Keratinocyte (primary cell): ENCODE data around the gene GABRE. TPM values are rescaled to one million over a fixed set of nuclear protein-coding genes. Genes with fewer than 3 reads are reported as not detected.

Source experiments
- DNase-seq: peaks from one replicate; pipeline ENCODE4 v3.0.0-alpha.2; 2011; ENCODE audit warnings: low read depth, missing footprints, low spot score
- FAIRE-seq: peaks from 2 replicates; lab custom pipeline; 2011; peaks lifted over from hg19 to GRCh38; lab: Jason Lieb, UNC
- H2AFZ ChIP-seq: 2 replicates; pipeline ENCODE4 v1.6.0; 2012; ENCODE audit warnings: low read length, control low read depth, inconsistent platforms; ENCODE audit not compliant: control insufficient read depth
- H3K27ac ChIP-seq: 2 replicates; pipeline ENCODE4 v1.5.1; 2011; ENCODE audit warnings: low read length; ENCODE audit not compliant: control insufficient read depth, insufficient read depth
- H3K27me3 ChIP-seq: 3 replicates; pipeline ENCODE4 v1.6.0; 2011; ENCODE audit warnings: low read length; ENCODE audit not compliant: control insufficient read depth, insufficient read depth; ENCODE audit errors: extremely low read depth
- H3K36me3 ChIP-seq, 2 experiments: 2 replicates in 1 of 2; 3 replicates in 1 of 2; pipeline ENCODE4 v1.5.1; 2011; ENCODE audit warnings: low read length in 2 of 2, mild to moderate bottlenecking in 1 of 2; ENCODE audit not compliant: control insufficient read depth in 2 of 2, insufficient read depth in 2 of 2; ENCODE audit errors: extremely low read depth in 1 of 2
- H3K4me1 ChIP-seq: 3 replicates; pipeline ENCODE4 v1.5.1; 2011; ENCODE audit warnings: low read length; ENCODE audit not compliant: control insufficient read depth, insufficient read depth; ENCODE audit errors: extremely low read depth
- H3K4me2 ChIP-seq: 3 replicates; pipeline ENCODE4 v1.6.0; 2011; ENCODE audit warnings: low read depth, low read length; ENCODE audit not compliant: control insufficient read depth, insufficient read depth; ENCODE audit errors: extremely low read depth
- H3K4me3 ChIP-seq, 3 experiments: fragments of 200-600 bp in 1 of 3; sonication (generic) in 1 of 3; 2 replicates in 2 of 3; 3 replicates in 1 of 3; pipeline ENCODE4 v1.5.1; 2011 to 2016; ENCODE audit warnings: low read length in 3 of 3, mild to moderate bottlenecking in 3 of 3, control low read depth in 2 of 3, inconsistent platforms in 1 of 3, low read depth in 1 of 3, mixed read lengths in 1 of 3, mixed run types in 1 of 3, moderate library complexity in 1 of 3; ENCODE audit not compliant: control insufficient read depth in 2 of 3, insufficient read depth in 2 of 3; ENCODE audit errors: extremely low read depth in 1 of 3
- H3K79me2 ChIP-seq: 2 replicates; pipeline ENCODE4 v1.6.0; 2012; ENCODE audit warnings: low read length; ENCODE audit not compliant: control insufficient read depth, insufficient read depth
- H3K9ac ChIP-seq: 3 replicates; pipeline ENCODE4 v1.6.0; 2011; ENCODE audit warnings: low read length; ENCODE audit not compliant: control insufficient read depth, insufficient read depth; ENCODE audit errors: extremely low read depth
- H3K9me1 ChIP-seq: 3 replicates; pipeline ENCODE4 v1.6.0; 2011; ENCODE audit warnings: low read length; ENCODE audit not compliant: control insufficient read depth, insufficient read depth; ENCODE audit errors: extremely low read depth
- H3K9me3 ChIP-seq: 2 replicates; pipeline ENCODE4 v1.5.1; 2012; ENCODE audit warnings: low read depth, low read length; ENCODE audit not compliant: control insufficient read depth
- H4K20me1 ChIP-seq: 3 replicates; pipeline ENCODE4 v1.6.0; 2011; ENCODE audit warnings: low read length; ENCODE audit not compliant: control insufficient read depth, insufficient read depth; ENCODE audit errors: extremely low read depth
- EZH2 ChIP-seq: IDR thresholded peaks from one replicate; pipeline ENCODE4 v1.6.1; 2012; ENCODE audit warnings: inconsistent platforms, mild to moderate bottlenecking, low read length, moderate library complexity
- dilution Hi-C: fragments of 300-500 bp; cut with MboI; formaldehyde crosslinking; loops from one replicate; pipeline ENCODE4 v1.7.0; 2020; ENCODE audit warnings: low sequenced_read_pairs; ENCODE audit not compliant: extremely low pct_ligation_motif_present
- polyA plus RNA-seq, 5 experiments: library from polyadenylated mRNA; depleted of rRNA in 3 of 5; stranded (reverse) in 3 of 5; stranded (forward) in 1 of 5; unstranded in 1 of 5; fragments of >200 nt; gene quantifications; 1 replicate in 1 of 5; 2 replicates in 3 of 5; 3 replicates in 1 of 5; pipeline versions ENCODE4 v1.2.1 to v1.2.3, GENCODE V29; 2011 to 2012; ENCODE audit warnings: missing spikeins in 2 of 5, low read depth in 1 of 5, low replicate concordance in 1 of 5
- TF ChIP-seq, protein P1 (sequence below), 3 experiments: IDR thresholded peaks in 1 of 3; conservative IDR thresholded peaks in 1 of 3; optimal IDR thresholded peaks in 1 of 3; 2 replicates in 2 of 3; 3 replicates in 1 of 3; pipeline versions ENCODE3 to v1.5.1; 2011; ENCODE audit warnings: low read length in 3 of 3, mild to moderate bottlenecking in 3 of 3, moderate library complexity in 2 of 3, control low read depth in 1 of 3, inconsistent platforms in 1 of 3; ENCODE audit not compliant: insufficient read depth in 2 of 3; ENCODE audit errors: extremely low read depth in 1 of 3

Gene GABRE
- polyA plus RNA-seq, 1 donor (not counting 4 experiments of a cell fraction or from before 2014, with no cell fraction given): 34.1 TPM

DNA sequence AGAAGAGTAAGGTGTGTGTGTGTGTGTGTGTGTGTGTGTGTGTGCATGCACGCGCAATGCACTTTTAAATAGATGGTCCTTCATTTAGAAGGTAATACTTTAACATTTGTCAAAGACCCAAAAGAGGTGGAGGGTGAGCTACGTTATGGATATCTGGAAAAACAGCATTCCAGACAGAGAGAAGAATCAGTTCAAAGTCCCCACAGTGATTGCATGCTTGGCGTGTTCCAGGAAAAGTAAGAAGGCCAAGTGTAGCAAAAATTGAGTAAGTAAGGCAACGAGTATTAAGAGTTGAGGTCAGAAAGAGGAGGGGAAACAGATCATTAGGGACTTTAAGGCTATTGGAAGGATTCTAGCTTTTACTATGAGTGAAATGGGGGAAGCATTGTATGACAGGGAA lies 21.9 kb upstream of the GABRE start:
- no peaks in the 10 kb centered on the region for H3K9me1 ChIP-seq
- FAIRE-seq (no peak), DNase-seq (no peak)
- H2AFZ ChIP-seq: no peak overlapping the region
- no peaks in the 10 kb centered on the region for H3K36me3 ChIP-seq
- H4K20me1 ChIP-seq: no peaks in the 10 kb centered on the region
- no peaks in the 10 kb centered on the region for H3K4me1 ChIP-seq
- no peak overlapping the region for H3K4me2 ChIP-seq
- H3K4me3 ChIP-seq: no peak overlapping the region
- H3K79me2 ChIP-seq: no peaks in the 10 kb centered on the region
- dilution Hi-C loops: no loop called here
- no peak overlapping the region for H3K27ac ChIP-seq
- no peak overlapping the region for H3K9ac ChIP-seq
- no peaks in the 10 kb centered on the region for H3K27me3 ChIP-seq
- no peaks in the 10 kb centered on the region for H3K9me3 ChIP-seq
- no peak for TF ChIP-seq EZH2
- TF ChIP-seq, protein P1, sequence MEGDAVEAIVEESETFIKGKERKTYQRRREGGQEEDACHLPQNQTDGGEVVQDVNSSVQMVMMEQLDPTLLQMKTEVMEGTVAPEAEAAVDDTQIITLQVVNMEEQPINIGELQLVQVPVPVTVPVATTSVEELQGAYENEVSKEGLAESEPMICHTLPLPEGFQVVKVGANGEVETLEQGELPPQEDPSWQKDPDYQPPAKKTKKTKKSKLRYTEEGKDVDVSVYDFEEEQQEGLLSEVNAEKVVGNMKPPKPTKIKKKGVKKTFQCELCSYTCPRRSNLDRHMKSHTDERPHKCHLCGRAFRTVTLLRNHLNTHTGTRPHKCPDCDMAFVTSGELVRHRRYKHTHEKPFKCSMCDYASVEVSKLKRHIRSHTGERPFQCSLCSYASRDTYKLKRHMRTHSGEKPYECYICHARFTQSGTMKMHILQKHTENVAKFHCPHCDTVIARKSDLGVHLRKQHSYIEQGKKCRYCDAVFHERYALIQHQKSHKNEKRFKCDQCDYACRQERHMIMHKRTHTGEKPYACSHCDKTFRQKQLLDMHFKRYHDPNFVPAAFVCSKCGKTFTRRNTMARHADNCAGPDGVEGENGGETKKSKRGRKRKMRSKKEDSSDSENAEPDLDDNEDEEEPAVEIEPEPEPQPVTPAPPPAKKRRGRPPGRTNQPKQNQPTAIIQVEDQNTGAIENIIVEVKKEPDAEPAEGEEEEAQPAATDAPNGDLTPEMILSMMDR (optimal IDR thresholded peaks at IDR 0.05 in 1 of 3, IDR thresholded peaks at IDR 0.05 in 1 of 3, conservative IDR thresholded peaks at IDR 0.05 in 1 of 3; ENCODE audit: extremely low read depth in 1 of 3, insufficient read depth in 2 of 3, low read length in 3 of 3): no peak

DNA sequence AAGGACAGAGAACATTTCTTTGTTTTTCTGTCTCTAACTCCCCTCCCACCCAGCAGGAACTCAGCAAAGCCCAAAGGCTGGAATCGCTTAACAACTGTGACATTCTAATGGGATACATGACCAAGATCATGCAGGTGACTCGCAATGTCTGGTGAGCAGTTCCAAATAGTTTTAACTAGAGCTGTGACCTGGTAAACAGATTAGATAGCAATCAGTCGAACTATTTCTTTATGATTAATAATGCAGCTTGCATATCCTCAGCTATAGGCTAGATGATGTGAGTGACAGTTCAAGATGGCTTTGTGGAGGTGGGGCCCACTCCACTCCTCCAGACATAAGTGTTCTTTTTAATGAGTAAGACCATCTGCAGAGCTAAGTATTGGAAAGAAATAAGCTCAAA lies 20.0 kb upstream of the GABRE start:
- H3K27ac ChIP-seq: no peak overlapping the region
- no peaks in the 10 kb centered on the region for H3K9me1 ChIP-seq
- no peaks in the 10 kb centered on the region for H3K27me3 ChIP-seq
- no peaks in the 10 kb centered on the region for H4K20me1 ChIP-seq
- H3K4me1 ChIP-seq: no peaks in the 10 kb centered on the region
- H3K36me3 ChIP-seq: no peaks in the 10 kb centered on the region
- dilution Hi-C loops: no loop called here
- H3K9ac ChIP-seq: no peak overlapping the region
- H3K4me2 ChIP-seq: no peak overlapping the region
- H3K9me3 ChIP-seq: no peaks in the 10 kb centered on the region
- DNase-seq (no peak), FAIRE-seq (no peak)
- H2AFZ ChIP-seq: no peak overlapping the region
- TF ChIP-seq, protein P1 (optimal IDR thresholded peaks at IDR 0.05 in 1 of 3, IDR thresholded peaks at IDR 0.05 in 1 of 3, conservative IDR thresholded peaks at IDR 0.05 in 1 of 3; ENCODE audit: extremely low read depth in 1 of 3, insufficient read depth in 2 of 3, low read length in 3 of 3): no peak
- no peak for TF ChIP-seq EZH2
- H3K4me3 ChIP-seq: no peak overlapping the region
- H3K79me2 ChIP-seq: no peaks in the 10 kb centered on the region
